DMS153 treated with DMSO at 0.1 percent for 48 hours (cell line): ENCODE results near the gene MS4A1.
"Not testable (repeated sequence)": the region's sequence is repeated elsewhere in the genome, so short reads cannot be mapped to it uniquely, and the experiment has no call there.

ENCODE experiments used
- DNase-seq: peaks from one replicate; lab custom pipeline; 2025; ENCODE audit not compliant: unreplicated experiment; lab: John Stamatoyannopoulos, UW

MS4A1 gene

DNA sequence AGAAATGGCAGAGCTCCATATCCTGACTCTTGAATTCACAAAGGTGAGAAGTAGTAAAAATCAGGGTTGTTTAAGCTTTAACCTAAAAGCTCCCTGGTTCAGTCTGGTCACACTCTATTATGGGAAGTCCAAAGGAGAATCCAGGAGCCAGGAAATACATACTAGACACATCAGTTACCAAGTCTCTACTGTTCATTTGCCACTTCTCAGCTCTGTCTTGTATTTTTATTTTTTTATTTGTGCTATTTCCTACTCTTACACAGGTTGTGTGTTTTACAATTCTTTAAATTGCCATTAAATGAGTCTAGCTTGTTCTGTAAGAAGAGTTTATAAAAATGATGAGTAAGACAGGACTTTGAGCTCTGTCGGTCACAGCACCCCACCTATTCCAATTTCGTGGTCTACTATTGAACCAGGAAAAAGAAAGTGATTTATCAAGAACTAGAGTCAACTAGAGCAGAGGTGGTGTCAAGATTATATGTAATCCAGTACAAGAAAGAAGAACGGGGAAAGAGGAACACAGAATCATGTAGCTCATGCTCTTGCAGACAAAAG is 46.7 kb downstream of the MS4A1 start:
- DNase-seq: no peak

DNA sequence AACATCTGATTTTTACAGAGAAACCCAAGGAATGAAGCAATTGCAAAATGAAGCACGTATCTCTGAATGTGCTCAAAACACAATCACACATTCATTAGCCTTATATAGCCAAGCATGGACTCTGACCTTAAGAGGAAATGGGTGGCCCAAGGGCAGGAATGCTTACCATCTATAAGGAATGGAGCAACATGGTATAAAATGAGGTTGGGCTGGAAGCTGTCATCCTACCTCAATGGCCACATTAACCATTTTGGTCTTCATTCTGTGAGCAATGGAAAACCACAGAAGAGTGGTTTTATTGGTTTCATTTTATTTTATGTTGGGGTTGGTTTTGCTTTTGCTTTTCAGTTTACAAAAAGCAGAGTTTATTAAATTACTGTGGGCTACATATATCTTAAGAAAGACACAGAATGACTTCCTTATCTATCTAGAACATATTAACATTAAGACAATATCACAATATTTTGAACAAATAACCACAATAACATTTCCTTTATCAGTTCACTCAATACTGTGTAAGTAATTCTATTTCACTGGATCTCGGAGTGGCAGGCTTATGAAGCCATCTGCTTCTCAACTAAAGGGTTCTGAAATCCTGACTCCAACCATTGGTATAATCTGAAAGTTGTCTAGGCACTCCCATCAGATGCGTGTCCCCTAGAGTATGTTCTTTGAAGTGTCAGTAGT is 48.7 kb downstream of the MS4A1 start:
- DNase-seq: no peak

DNA sequence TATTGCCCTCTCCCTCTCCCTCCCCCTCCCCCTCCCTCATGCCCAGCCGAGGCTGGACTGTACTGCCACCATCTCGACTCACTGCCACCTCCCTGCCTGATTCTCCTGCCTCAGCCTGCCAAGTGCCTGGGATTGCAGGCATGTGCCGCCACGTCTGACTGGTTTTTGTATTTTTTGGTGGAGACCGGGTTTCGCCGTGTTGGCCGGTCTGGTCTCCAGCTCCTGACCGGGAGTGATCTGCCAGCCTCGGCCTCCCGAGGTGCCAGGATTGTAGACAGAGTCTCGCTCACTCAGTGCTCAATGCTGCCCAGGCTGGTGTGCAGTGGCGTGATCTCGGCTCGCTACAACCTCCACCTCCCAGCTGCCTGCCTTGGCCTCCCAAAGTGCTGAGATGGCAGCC is 54.0 kb downstream of the MS4A1 start:
- DNase-seq: not testable (repeated sequence)

DNA sequence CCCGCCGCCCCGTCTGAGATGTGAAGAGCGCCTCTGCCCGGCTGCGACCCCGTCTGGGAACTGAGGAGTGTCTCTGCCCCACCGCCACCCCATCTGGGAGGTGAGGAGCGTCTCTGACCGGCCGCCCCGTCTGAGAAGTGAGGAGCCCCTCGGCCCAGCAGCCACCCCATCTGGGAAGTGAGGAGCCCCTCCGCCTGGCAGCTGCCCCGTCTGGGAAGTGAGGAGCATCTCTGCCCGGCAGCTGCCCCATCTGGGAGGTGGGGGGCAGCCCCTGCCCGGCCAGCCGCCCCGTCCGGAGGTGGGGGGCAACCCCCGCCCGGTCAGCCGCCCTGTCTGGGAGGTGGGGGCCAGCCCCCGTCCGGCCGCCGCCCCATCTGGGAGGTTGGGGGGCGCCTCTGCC is 54.6 kb downstream of the MS4A1 start:
- not testable (repeated sequence) for DNase-seq

DNA sequence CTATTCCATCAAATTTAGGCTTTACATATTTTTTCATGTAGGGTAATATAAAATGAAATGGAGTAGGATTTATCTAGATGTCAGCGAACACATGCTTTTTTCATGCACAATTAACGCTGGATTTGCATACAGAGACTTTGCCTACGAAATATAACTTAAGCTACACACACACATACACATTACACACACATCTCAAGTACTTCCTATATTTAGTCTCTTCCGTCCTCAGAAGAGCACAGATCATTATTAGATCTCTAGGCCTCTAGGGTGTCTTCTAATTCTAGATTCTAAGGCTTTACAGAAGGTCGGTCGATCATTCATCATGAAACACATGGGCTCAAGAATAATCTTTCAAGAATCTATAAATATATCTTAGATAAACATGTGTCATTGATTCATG is 55.7 kb downstream of the MS4A1 start:
- no peak for DNase-seq

DNA sequence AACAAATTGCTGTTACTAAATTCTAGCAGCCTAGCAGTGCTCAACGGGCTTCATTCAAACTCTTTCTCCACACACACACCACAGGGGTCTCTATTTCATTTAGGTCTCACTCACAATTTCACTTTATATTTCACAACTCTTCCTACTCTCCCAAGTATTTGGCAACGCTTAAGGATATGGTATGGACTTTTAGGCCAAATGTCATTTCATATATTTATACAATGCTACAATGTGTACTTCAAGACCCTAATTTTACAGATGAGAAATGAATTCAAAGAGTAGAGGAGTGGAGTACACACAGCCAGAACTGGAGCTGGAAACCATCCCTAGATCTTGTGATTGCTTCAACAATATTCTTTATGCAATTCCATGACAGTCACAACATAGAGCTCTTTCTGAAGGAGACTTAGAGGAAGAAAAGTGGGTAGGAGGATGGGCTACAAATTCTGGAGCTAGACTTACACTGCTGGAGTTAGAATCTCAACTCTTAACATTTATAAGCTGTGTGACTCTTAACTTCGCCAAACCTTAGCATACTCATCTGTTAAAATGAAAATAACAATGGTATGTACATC is 57.1 kb downstream of the MS4A1 start:
- no peak for DNase-seq

DNA sequence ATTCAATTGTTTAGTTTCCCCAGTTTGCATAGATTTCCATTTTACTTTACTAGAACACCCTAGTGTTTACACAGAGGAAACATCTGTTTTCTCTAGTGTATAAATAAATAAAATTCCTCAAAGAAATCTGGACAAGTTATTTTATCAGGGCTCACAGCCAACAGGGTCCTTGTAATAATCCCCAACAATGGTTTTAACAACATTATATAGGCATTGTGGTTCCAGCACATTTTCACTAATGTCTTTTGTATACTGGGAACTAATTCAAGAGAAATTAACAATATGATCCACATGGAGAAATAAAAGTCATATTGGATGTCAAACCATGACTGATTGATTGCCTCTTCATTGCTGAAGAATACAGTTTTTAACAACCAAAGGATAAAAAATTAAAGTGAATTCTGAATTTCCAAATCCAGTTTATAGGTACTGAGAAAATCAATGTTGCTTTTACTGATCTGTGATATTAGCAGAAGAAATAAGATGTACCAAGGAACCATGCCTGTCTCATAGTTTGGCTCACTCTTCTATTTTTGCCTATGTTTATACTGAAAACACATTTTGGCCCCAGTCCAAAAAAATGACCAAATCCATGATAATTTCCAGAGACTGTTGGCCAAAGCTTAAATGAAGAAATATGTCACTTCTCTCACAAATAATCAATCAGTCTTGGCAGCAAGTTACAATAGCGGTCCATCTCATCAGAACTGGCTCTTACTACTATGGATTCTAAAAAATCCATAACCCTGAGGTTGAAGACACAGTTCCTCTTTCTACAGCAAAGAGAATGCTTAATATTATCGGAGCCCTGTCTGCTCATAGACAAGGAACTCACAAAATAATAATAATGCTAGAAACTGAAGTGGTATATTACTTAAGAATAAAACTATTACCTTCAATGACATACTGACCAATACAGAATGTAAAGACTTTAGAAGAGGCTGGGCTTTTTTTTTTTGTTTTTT is 58.1 kb downstream of the MS4A1 start:
- DNase-seq: no peak

DNA sequence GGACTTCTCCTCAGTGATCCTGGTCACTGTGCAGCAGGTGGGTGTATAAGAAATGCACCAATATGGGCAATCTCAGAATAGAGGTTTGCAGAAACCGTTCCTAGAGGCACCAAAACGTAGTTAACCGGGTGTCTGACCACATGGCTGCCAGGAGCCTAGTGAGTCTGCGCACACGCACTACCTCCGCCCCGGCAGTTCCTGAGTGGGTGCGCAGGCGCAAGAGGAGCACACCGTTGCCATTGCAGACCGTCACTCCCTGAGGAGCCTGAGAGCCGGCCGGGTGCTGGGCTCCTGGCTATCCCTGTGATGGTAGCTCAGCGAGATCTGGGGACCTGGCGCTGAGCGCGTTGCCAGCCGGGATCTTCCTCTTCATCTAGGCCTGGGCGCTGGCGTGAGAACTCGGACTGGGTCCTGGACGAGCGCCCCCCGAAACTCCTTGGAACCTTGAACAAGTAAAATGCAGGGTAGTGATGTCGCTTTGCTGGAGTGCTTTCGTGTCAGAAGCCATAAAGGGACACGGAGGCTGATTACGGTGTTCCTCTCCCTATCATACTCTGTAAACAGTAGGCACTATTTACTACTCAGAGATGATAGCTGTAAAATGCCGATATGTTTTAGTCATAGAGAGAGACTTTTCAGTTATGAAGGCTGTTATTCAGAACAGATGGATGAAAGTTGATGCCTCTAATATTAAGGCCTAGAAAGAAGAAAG is 59.7 kb downstream of the MS4A1 start, which contains the start of gene MS4A13:
Gene MS4A13 (plus strand): TSS at position 249 of the 712 bp plus-strand sequence. CDS start 2,692 bp downstream, outside the sequence.
- DNase-seq: no peak
